ENCODE measurements around the gene PTCH2. TPM values are rescaled to one million over a fixed set of nuclear protein-coding genes. Genes with fewer than 3 reads are reported as not detected.
"Not testable (repeated sequence)": the region's sequence is repeated elsewhere in the genome, so short reads cannot be mapped to it uniquely, and the experiment has no call there.

Gene PTCH2
- polyA plus RNA-seq, 3 donors from 2014 or later, result 0.20 TPM; not detected in 2

GRCh38 chr1:44820328-44821239 lies 22.5 kb downstream of the PTCH2 start:
- peak overlapping the region; percentile 100 for H3K27ac Mint-ChIP-seq
- peak overlapping the region; percentile 88 to 98 (median 97) for H3K4me3 Mint-ChIP-seq
- H3K27me3 Mint-ChIP-seq (ENCODE audit: low read depth in 3 of 3), result peaks cover 6 to 16% (median 7%) of the 10 kb centered on the region in 3 donors
- H3K4me1 Mint-ChIP-seq, result peaks cover 37 to 48% of the 10 kb centered on the region in 2 donors
- no peak for DNase-seq
- no peaks in the 10 kb centered on the region for H3K36me3 Mint-ChIP-seq
- no peaks in the 10 kb centered on the region for H3K9me3 Mint-ChIP-seq

GRCh38 chr1:44819608-44820327 lies 23.3 kb downstream of the PTCH2 start:
- DNase-seq, result peak; percentile 90 to 91 (median 91)
- Mint-ChIP-seq H3K4me1 (peaks cover 44 to 55% of the 10 kb centered on the region in 2 donors), H3K36me3 (no peaks in the 10 kb centered on the region), H3K9me3 (no peaks in the 10 kb centered on the region), H3K27ac (peak overlapping the region; percentile 100), H3K4me3 (peak overlapping the region; percentile 88 to 98 (median 97)), H3K27me3 (ENCODE audit: low read depth in 3 of 3) (peaks cover 4 to 16% (median 9%) of the 10 kb centered on the region in 3 donors)

GRCh38 chr1:44819196-44819607 lies 23.9 kb downstream of the PTCH2 start:
- H3K4me3 Mint-ChIP-seq, result peak overlapping the region; percentile 88 to 98 (median 97)
- peaks cover 4 to 16% (median 11%) of the 10 kb centered on the region in 3 donors for H3K27me3 Mint-ChIP-seq (ENCODE audit: low read depth in 3 of 3)
- no peaks in the 10 kb centered on the region for H3K9me3 Mint-ChIP-seq
- H3K36me3 Mint-ChIP-seq, result no peaks in the 10 kb centered on the region
- peaks cover 45 to 59% of the 10 kb centered on the region in 2 donors for H3K4me1 Mint-ChIP-seq
- H3K27ac Mint-ChIP-seq, result peak overlapping the region; percentile 100
- DNase-seq, result no peak

- Mint-ChIP-seq H3K9me3 (no peaks in the 10 kb centered on the region), H3K27ac (peak overlapping the region; percentile 58 to 100 (median 80)), H3K27me3 (ENCODE audit: low read depth in 3 of 3) (peaks cover 4 to 16% (median 11%) of the 10 kb centered on the region in 3 donors), H3K4me3 (peak overlapping the region; percentile 50 to 97 (median 67)), H3K36me3 (no peaks in the 10 kb centered on the region), H3K4me1 (peaks cover 51 to 65% of the 10 kb centered on the region in 2 donors)
- no peak for DNase-seq
Measured at GRCh38 chr1:44817771-44818495, 25.1 kb downstream of the PTCH2 start.

- Mint-ChIP-seq H3K27ac (peak overlapping the region; percentile 54 to 100 (median 79)), H3K9me3 (no peaks in the 10 kb centered on the region), H3K4me3 (peak overlapping the region in 4 of 5 donors; percentile 9 to 72 (median 60)), H3K27me3 (ENCODE audit: low read depth in 3 of 3) (peaks cover 4 to 16% (median 11%) of the 10 kb centered on the region in 3 donors), H3K36me3 (no peaks in the 10 kb centered on the region), H3K4me1 (peaks cover 53 to 65% of the 10 kb centered on the region in 2 donors)
- DNase-seq, result no peak
Measured at GRCh38 chr1:44817307-44817706, 25.7 kb downstream of the PTCH2 start.

- not testable (repeated sequence) for H3K9me3 Mint-ChIP-seq, H3K36me3 Mint-ChIP-seq, DNase-seq
- peaks cover 4 to 16% (median 11%) of the 10 kb centered on the region in 3 donors for H3K27me3 Mint-ChIP-seq (ENCODE audit: low read depth in 3 of 3)
- peak overlapping the region in 1 of 6 donors; percentile 29 for H3K27ac Mint-ChIP-seq
- H3K4me3 Mint-ChIP-seq, result peak overlapping the region in 1 of 5 donors; percentile 87
- peaks cover 54 to 64% of the 10 kb centered on the region in 2 donors for H3K4me1 Mint-ChIP-seq
Measured at GRCh38 chr1:44815926-44816325, 27.1 kb downstream of the PTCH2 start.

- no peak for DNase-seq
- H3K27me3 Mint-ChIP-seq (ENCODE audit: low read depth in 3 of 3), result peaks cover 0 to 13% (median 7%) of the 10 kb centered on the region in 3 donors
- H3K27ac Mint-ChIP-seq, result peak overlapping the region in 1 of 6 donors; percentile 67
- H3K9me3 Mint-ChIP-seq, result no peaks in the 10 kb centered on the region
- H3K4me1 Mint-ChIP-seq, result peaks cover 53 to 55% of the 10 kb centered on the region in 2 donors
- no peaks in the 10 kb centered on the region for H3K36me3 Mint-ChIP-seq
- H3K4me3 Mint-ChIP-seq, result peak overlapping the region in 4 of 5 donors; percentile 36 to 87 (median 76)
Measured at GRCh38 chr1:44812822-44813543, 30.1 kb downstream of the PTCH2 start.

GRCh38 chr1:44811234-44811633 lies 31.8 kb downstream of the PTCH2 start:
- Mint-ChIP-seq H3K4me1 (peaks cover 52 to 64% of the 10 kb centered on the region in 2 donors), H3K9me3 (no peaks in the 10 kb centered on the region), H3K4me3 (peak overlapping the region in 4 of 5 donors; percentile 33 to 69 (median 48))

GRCh38 chr1:44810762-44811105 lies 32.3 kb downstream of the PTCH2 start:
- H3K27me3 Mint-ChIP-seq (ENCODE audit: low read depth in 3 of 3); H3K9me3 Mint-ChIP-seq; DNase-seq; H3K36me3 Mint-ChIP-seq: not testable (repeated sequence)
- Mint-ChIP-seq H3K27ac (peak overlapping the region; percentile 27 to 98 (median 72)), H3K4me3 (peak overlapping the region in 1 of 5 donors; percentile 69), H3K4me1 (peaks cover 52 to 64% of the 10 kb centered on the region in 2 donors)

More at GRCh38 chr1:44811234-44811633, 31.8 kb downstream of the PTCH2 start:
- peak overlapping the region; percentile 14 to 98 (median 50) for H3K27ac Mint-ChIP-seq
- H3K27me3 Mint-ChIP-seq (ENCODE audit: low read depth in 3 of 3), result peaks cover 0 to 8% (median 7%) of the 10 kb centered on the region in 3 donors
- DNase-seq, result no peak
- H3K36me3 Mint-ChIP-seq, result no peaks in the 10 kb centered on the region

GRCh38 chr1:44810101-44810761 lies 32.8 kb downstream of the PTCH2 start:
- Mint-ChIP-seq H3K4me3 (no peak overlapping the region), H3K4me1 (peaks cover 49 to 62% of the 10 kb centered on the region in 2 donors), H3K27me3 (ENCODE audit: low read depth in 3 of 3) (peaks cover 0 to 7% (median 7%) of the 10 kb centered on the region in 3 donors), H3K27ac (peak overlapping the region; percentile 67 to 98 (median 96)), H3K36me3 (peaks cover 0 to under 1% (median 0%) of the 10 kb centered on the region in 3 donors), H3K9me3 (no peaks in the 10 kb centered on the region)
- no peak for DNase-seq

GRCh38 chr1:44808938-44809917 lies 33.8 kb downstream of the PTCH2 start:
- Mint-ChIP-seq H3K27me3 (ENCODE audit: low read depth in 3 of 3) (peaks cover 0 to 7% (median 3%) of the 10 kb centered on the region in 3 donors), H3K4me3 (peak overlapping the region; percentile 56 to 76 (median 66)), H3K27ac (peak overlapping the region; percentile 91 to 98 (median 96)), H3K36me3 (peaks cover 0 to 3% (median 0%) of the 10 kb centered on the region in 3 donors), H3K4me1 (peaks cover 41 to 56% of the 10 kb centered on the region in 2 donors), H3K9me3 (no peaks in the 10 kb centered on the region)
- peak; percentile 73 to 82 (median 79) for DNase-seq
